ENCODE data around the gene LUM.
A peak's percentile ranks its signal among the peaks of the same experiment; 100 is the strongest.
"Not testable (repeated sequence)": the region's sequence is repeated elsewhere in the genome, so short reads cannot be mapped to it uniquely, and the experiment has no call there.

The LUM gene

DNA sequence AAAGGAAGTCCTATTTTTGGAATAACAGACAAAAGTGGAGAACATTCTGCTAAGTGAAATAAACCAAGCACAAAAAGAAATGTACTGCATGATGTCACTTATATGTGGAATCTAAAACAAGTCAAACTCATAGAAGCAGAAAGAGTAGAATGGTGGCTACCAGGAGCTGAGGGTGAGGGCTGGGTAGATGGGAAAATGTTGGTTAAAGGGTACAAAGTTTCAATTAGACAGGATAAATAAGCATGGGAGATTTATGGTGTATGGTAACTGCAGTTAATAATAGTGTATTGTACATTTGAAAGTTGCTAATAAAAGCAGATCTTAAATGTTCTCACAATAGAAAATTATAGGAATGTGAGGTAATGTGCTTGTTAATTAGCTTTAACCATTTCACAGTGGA is 12.8 kb downstream of the LUM start:
- peak; percentile 30 for DNase-seq (ENCODE audit: low read depth)
- TF ChIP-seq CTCF (conservative IDR thresholded peaks at IDR 0.05; ENCODE audit: low read depth, low read length): no peak
- no peak overlapping the region for H3K4me3 ChIP-seq (ENCODE audit: low read depth, low read length)

DNA sequence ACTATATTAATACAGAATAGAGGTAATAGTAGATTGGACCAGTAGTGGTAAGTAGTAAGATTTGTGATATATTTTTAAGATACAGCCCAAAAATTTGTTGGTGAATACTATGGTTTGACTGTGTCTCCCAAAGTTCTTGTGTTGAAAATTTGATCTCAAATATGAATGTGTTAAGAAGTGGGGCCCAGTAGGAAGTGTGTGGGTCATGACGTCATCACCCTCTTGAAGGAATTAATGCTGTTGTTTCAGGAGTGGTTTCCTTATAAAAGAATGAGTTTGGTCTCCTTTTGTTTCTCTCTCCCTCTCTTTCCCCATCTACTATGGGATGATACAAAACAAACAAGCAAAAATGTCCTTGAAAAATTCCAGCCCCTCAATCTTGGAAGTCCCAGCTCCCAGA is 16.3 kb downstream of the LUM start:
- DNase-seq (ENCODE audit: low read depth): no peak
- H3K4me3 ChIP-seq (ENCODE audit: low read depth, low read length): no peak overlapping the region
- no peak for TF ChIP-seq CTCF (conservative IDR thresholded peaks at IDR 0.05; ENCODE audit: low read depth, low read length)

DNA sequence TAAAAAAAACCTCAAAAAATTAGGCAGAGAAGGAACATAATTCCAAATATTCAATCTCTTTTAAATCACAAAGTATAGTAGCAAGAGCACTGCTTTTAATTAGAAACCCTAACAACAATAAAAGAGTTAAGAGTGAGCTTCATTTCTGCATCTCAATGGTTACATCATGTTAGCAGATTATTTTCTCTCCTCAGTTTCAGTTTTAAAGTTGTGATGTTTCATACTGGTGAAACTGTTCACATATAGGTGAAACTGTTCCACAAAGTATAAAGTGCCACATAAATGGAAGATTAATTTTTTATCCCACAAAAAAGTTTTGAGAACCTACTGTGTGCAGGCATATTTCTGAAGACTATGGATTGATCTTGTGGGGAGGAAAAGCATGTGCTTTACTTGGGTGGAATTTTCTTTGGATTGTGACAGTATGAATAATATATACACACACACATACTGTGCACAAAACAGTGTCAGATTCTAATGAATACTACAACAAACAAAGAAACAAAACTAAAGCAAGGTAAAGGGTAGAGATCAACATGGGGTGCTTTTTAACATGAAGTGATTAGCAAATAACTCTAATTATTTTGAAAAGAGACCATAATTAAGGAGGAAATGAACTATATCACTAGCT is 17.1 kb downstream of the LUM start:
- DNase-seq (ENCODE audit: low read depth): peak; percentile 49
- no peak overlapping the region for H3K4me3 ChIP-seq (ENCODE audit: low read depth, low read length)
- TF ChIP-seq CTCF (conservative IDR thresholded peaks at IDR 0.05; ENCODE audit: low read depth, low read length): no peak

DNA sequence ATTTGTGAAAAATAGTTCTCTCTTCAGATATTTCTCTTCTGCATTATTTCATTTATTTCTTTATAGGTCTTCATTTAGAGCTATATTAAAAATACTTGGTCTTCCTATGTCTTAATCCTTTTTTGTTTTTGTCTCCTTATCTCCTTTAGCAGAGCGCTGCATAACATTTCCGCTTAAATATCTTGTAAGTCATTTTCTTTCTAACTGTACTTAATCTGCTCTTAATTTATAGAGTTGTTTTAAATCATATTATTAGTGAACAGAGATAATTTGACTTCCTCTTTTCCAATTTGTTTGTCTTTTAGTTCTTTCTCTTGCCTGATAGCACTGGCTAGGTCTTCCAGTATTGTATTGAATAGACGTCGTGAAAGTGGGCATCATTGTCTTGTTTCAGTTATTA is 18.0 kb downstream of the LUM start:
- TF ChIP-seq CTCF (conservative IDR thresholded peaks at IDR 0.05; ENCODE audit: low read depth, low read length): no peak
- no peak for DNase-seq (ENCODE audit: low read depth)
- H3K4me3 ChIP-seq (ENCODE audit: low read depth, low read length): no peak overlapping the region

GRCh38 chr12:91091916-91092715 is 19.2 kb downstream of the LUM start:
- no peak for TF ChIP-seq CTCF (conservative IDR thresholded peaks at IDR 0.05; ENCODE audit: low read depth, low read length)
- DNase-seq (ENCODE audit: low read depth): peak; percentile 71
- H3K4me3 ChIP-seq (ENCODE audit: low read depth, low read length): no peak overlapping the region

DNA sequence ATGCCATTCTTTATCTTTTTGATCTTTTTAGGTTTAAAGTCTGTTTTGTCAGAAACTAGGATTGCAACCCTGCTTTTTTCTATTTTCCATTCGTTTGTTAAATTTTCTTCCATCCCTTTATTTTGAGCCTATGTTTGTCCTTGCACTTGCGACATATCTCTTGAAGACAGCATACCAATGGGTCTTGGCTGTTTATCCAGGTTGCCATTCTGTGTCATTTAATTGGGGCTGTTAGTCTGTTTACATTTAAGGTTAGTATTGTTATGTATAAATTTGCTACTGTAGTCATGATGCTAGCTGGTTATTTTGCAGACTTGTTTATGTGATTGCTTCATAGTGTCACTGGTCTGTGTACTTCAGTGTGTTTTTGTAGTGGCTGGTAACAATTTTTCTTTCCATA is 21.3 kb downstream of the LUM start:
- not testable (repeated sequence) for H3K4me3 ChIP-seq (ENCODE audit: low read depth, low read length); DNase-seq (ENCODE audit: low read depth)

GRCh38 chr12:91080041-91080440 is 31.3 kb downstream of the LUM start:
- no peak for TF ChIP-seq CTCF (conservative IDR thresholded peaks at IDR 0.05; ENCODE audit: low read depth, low read length)
- DNase-seq (ENCODE audit: low read depth): no peak
- no peak overlapping the region for H3K4me3 ChIP-seq (ENCODE audit: low read depth, low read length)

Data from choroid plexus epithelial cell (primary cell).